Vagina (tissue), 2 donors: ENCODE results near the gene ATF7IP2. TPM values are rescaled to one million over a fixed set of nuclear protein-coding genes. Genes with fewer than 3 reads are reported as not detected.

ENCODE experiments used
- DNase-seq, 2 donors: peaks; one replicate each; pipeline ENCODE4 v3.0.0-alpha.2; 2017; ENCODE audit errors: extremely low spot score in 2 of 2
- H3K27ac ChIP-seq: fragments of 200-600 bp; sonication (generic); one replicate; pipeline ENCODE4 v1.5.1; 2019
- H3K27me3 ChIP-seq: fragments of 200-600 bp; sonication (generic); one replicate; pipeline ENCODE4 v1.5.1; 2019
- H3K36me3 ChIP-seq, 2 donors: fragments of 200-600 bp; sonication (generic); one replicate each; pipeline ENCODE4 v1.5.1; 2017 to 2019
- H3K4me1 ChIP-seq: fragments of 200-600 bp; sonication (generic); one replicate; pipeline ENCODE4 v1.5.1; 2019
- H3K4me3 ChIP-seq, 2 donors: fragments of 200-600 bp; sonication (generic); 1 replicate in 1 of 2; 2 replicates in 1 of 2; pipeline ENCODE4 v1.5.1; 2016 to 2019
- H3K9me3 ChIP-seq: fragments of 200-600 bp; sonication (generic); one replicate; pipeline ENCODE4 v1.5.1; 2019
- POLR2A ChIP-seq, 2 donors: fragments of 450-650 bp; IDR thresholded peaks; one replicate each; pipeline ENCODE4 v1.6.1; 2017; ENCODE audit warnings: antibody characterized with exemption in 2 of 2, mild to moderate bottlenecking in 2 of 2, moderate library complexity in 2 of 2
- POLR2AphosphoS5 ChIP-seq, 2 donors: sonication (generic); formaldehyde crosslinking; IDR thresholded peaks; one replicate each; pipeline ENCODE4 v1.9.0; 2017; ENCODE audit warnings: antibody characterized with exemption in 2 of 2, mild to moderate bottlenecking in 2 of 2, low read depth in 1 of 2; ENCODE audit not compliant: insufficient read depth in 1 of 2
- intact Hi-C: fragments of 100-400 bp; cut with DNase I; formaldehyde crosslinking; loops from one replicate; pipeline ENCODE4 v1.15.1; 2023
- total RNA-seq: library from RNA; depleted of rRNA; stranded (reverse); fragments of >200 nt; gene quantifications from one replicate; pipeline ENCODE4 v1.2.3, GENCODE V29; 2016
- TF ChIP-seq, protein P1 (sequence below), 3 experiments: fragments of 450-650 bp in 2 of 3; fragments of 200-600 bp in 1 of 3; sonication (generic) in 1 of 3; IDR thresholded peaks; one replicate each; pipeline ENCODE4 v1.5.1; 2017 to 2019; ENCODE audit warnings: antibody characterized with exemption in 3 of 3, mild to moderate bottlenecking in 2 of 3, moderate library complexity in 2 of 3

The ATF7IP2 gene
- total RNA-seq, 1 donor from 2014 or later: 5.4 TPM

DNA sequence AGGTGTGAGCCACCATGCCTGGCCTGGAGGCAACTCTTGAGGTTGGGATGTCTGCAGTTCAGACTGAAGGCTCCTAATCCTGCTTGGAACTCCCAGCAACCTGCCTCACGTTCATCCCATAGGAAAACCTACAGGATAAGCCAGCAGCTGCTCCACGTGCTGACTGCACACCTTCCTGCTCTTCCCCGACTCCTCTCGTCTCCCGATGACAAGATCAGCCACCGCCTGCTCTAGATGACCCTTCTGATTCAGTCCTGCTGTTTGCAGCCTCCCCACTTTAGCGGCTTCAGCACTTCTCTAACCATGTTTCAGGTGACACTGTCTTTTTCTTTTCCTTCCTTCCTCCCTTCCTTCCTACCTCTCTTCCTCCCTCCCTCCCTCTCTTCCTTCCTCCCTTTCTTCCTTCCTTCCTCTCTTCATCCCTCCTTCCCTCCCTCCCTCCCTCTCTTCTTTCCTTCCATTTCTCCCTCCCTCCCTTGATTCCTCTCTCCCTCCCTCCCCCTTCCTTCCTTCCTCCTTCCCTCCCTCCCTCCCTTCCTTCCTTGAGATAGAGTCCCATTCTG, 132.7 kb downstream of the ATF7IP2 start:
- TF ChIP-seq POLR2AphosphoS5 (IDR thresholded peaks at IDR 0.05; ENCODE audit: insufficient read depth in 1 of 2, low read depth in 1 of 2): no peak
- no peak for TF ChIP-seq POLR2A (IDR thresholded peaks at IDR 0.05)
- TF ChIP-seq, protein P1, sequence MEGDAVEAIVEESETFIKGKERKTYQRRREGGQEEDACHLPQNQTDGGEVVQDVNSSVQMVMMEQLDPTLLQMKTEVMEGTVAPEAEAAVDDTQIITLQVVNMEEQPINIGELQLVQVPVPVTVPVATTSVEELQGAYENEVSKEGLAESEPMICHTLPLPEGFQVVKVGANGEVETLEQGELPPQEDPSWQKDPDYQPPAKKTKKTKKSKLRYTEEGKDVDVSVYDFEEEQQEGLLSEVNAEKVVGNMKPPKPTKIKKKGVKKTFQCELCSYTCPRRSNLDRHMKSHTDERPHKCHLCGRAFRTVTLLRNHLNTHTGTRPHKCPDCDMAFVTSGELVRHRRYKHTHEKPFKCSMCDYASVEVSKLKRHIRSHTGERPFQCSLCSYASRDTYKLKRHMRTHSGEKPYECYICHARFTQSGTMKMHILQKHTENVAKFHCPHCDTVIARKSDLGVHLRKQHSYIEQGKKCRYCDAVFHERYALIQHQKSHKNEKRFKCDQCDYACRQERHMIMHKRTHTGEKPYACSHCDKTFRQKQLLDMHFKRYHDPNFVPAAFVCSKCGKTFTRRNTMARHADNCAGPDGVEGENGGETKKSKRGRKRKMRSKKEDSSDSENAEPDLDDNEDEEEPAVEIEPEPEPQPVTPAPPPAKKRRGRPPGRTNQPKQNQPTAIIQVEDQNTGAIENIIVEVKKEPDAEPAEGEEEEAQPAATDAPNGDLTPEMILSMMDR (IDR thresholded peaks at IDR 0.05): no peak
- no peak for DNase-seq
- H3K9me3 ChIP-seq: no peaks in the 10 kb centered on the region
- H3K4me3 ChIP-seq: no peak overlapping the region
- intact Hi-C loops: loop anchor here (5.0 kb wide), 1 partner anchor 219 kb away; no protein-coding TSS in a partner anchor
- no peaks in the 10 kb centered on the region for H3K27me3 ChIP-seq
- H3K27ac ChIP-seq: no peak overlapping the region
- H3K4me1 ChIP-seq: peaks cover 10% of the 10 kb centered on the region
- H3K36me3 ChIP-seq: no peaks in the 10 kb centered on the region

- intact Hi-C loops: loop anchor here (5.0 kb wide), 1 partner anchor 218 kb away; no protein-coding TSS in a partner anchor
- Histone ChIP-seq H3K36me3 (no peaks in the 10 kb centered on the region), H3K27ac (no peak overlapping the region), H3K4me3 (no peak overlapping the region), H3K9me3 (no peaks in the 10 kb centered on the region), H3K27me3 (no peaks in the 10 kb centered on the region), H3K4me1 (peaks cover 7% of the 10 kb centered on the region)
- no peak for DNase-seq
- no peak for TF ChIP-seq POLR2A (IDR thresholded peaks at IDR 0.05)
- TF ChIP-seq, protein P1 (IDR thresholded peaks at IDR 0.05): no peak
- TF ChIP-seq POLR2AphosphoS5 (IDR thresholded peaks at IDR 0.05; ENCODE audit: insufficient read depth in 1 of 2, low read depth in 1 of 2): no peak
Measured at GRCh38 chr16:10519297-10519696, 133.4 kb downstream of the ATF7IP2 start.

- TF ChIP-seq POLR2AphosphoS5 (IDR thresholded peaks at IDR 0.05; ENCODE audit: insufficient read depth in 1 of 2, low read depth in 1 of 2): no peak
- TF ChIP-seq, protein P1 (IDR thresholded peaks at IDR 0.05): no peak
- Histone ChIP-seq H3K4me3 (no peak overlapping the region), H3K4me1 (no peaks in the 10 kb centered on the region), H3K27ac (no peak overlapping the region), H3K9me3 (no peaks in the 10 kb centered on the region), H3K36me3 (no peaks in the 10 kb centered on the region), H3K27me3 (no peaks in the 10 kb centered on the region)
- DNase-seq: no peak
- intact Hi-C loops: loop anchor here (5.0 kb wide), 1 partner anchor 217 kb away; no protein-coding TSS in a partner anchor
Measured at GRCh38 chr16:10519929-10520868, 134.3 kb downstream of the ATF7IP2 start.

DNA sequence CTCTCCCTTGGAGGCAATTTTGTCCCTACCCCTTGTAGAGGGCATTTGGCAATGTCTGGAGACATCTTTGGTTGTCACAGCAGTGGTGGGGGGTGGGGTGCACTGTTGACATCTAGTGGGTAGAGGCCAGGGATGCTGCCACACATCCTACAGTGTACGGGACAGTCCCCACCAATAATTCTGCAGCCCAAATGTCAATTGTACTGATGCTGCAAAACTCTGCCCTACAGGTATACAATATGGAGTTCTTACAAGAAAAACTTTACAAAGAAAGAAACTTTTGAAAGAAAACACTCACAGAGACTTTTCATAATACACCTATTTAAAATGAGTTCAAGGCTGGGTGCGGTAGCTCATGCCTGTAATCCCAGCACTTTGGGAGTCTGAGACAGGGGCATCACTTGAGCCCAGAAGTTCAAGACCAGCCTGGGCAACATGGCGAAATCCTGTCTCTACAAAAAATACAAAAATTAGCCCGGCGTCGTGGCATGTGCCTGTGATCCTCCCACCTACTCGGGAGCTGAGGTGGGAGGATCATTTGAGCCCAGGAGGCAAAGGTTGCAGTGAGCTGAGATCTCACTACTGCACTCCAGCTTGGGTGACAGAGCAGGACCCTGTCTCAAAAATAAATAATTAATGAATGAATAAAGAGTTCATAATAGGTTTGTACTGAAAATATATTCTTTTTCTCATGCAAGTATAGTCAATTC, 135.2 kb downstream of the ATF7IP2 start:
- no peaks in the 10 kb centered on the region for H3K36me3 ChIP-seq
- H3K9me3 ChIP-seq: no peaks in the 10 kb centered on the region
- no peak overlapping the region for H3K27ac ChIP-seq
- H3K4me1 ChIP-seq: no peaks in the 10 kb centered on the region
- H3K4me3 ChIP-seq: no peak overlapping the region
- no peak for DNase-seq
- TF ChIP-seq POLR2A (IDR thresholded peaks at IDR 0.05): no peak
- TF ChIP-seq, protein P1 (IDR thresholded peaks at IDR 0.05): no peak
- TF ChIP-seq POLR2AphosphoS5 (IDR thresholded peaks at IDR 0.05; ENCODE audit: insufficient read depth in 1 of 2, low read depth in 1 of 2): no peak
- intact Hi-C loops: no loop called here
- H3K27me3 ChIP-seq: no peaks in the 10 kb centered on the region
